H54 (cell line): Measurements from ENCODE around the gene IQCF6.

ENCODE experiments used
- DNase-seq: peaks from one replicate; pipeline ENCODE4 v3.0.0; 2011; ENCODE audit warnings: low spot score, mixed read lengths; ENCODE audit not compliant: insufficient read length
- FAIRE-seq: peaks from 3 replicates; lab custom pipeline; 2011; peaks lifted over from hg19 to GRCh38; lab: Jason Lieb, UNC
- POLR2A ChIP-seq: IDR thresholded peaks from 2 replicates; pipeline ENCODE4 v1.6.1; 2011; ENCODE audit warnings: low read depth, mild to moderate bottlenecking, low read length

Gene IQCF6

GRCh38 chr3:51739110-51739509, 39.9 kb downstream of the IQCF6 start:
- DNase-seq = no peak
- FAIRE-seq = no peak
- TF ChIP-seq POLR2A = no peak

GRCh38 chr3:51735950-51736349, 43.1 kb downstream of the IQCF6 start:
- TF ChIP-seq POLR2A = no peak
- FAIRE-seq (no peak), DNase-seq (no peak)

- DNase-seq (no peak), FAIRE-seq (no peak)
- TF ChIP-seq POLR2A = no peak
Observed at GRCh38 chr3:51735039-51735438, 44.0 kb downstream of the IQCF6 start.

- DNase-seq (no peak), FAIRE-seq (no peak)
- TF ChIP-seq POLR2A = no peak
Observed at GRCh38 chr3:51734572-51734907, 44.5 kb downstream of the IQCF6 start.

- FAIRE-seq (no peak), DNase-seq (no peak)
- no peak for TF ChIP-seq POLR2A
Observed at GRCh38 chr3:51733859-51734571, 45.0 kb downstream of the IQCF6 start.

- DNase-seq (no peak), FAIRE-seq (no peak)
- TF ChIP-seq POLR2A = no peak
Observed at GRCh38 chr3:51729042-51729633, 49.9 kb downstream of the IQCF6 start.
